ENCODE results near the gene CLSTN2.

The CLSTN2 gene

DNA sequence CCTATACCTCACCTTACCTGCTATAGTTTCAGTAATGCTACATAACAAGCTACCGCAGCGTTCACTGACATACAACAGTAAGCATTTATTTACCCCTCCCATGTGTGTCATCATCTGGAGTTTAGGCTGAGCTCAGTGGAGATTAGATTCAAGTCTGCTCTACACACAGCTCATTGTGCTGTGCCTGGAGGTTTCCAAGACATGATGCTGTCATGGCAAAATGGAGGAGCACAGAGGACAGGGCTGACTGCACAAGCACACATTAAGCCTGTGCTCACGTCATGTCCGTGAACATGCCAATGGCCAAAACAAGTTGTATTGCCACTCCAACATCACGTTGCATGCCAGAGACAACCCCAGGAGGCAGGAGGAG is 409.1 kb downstream of the CLSTN2 start:
- H3K4me3 ChIP-seq: no peak overlapping the region
- no peak overlapping the region for H3K27ac ChIP-seq

DNA sequence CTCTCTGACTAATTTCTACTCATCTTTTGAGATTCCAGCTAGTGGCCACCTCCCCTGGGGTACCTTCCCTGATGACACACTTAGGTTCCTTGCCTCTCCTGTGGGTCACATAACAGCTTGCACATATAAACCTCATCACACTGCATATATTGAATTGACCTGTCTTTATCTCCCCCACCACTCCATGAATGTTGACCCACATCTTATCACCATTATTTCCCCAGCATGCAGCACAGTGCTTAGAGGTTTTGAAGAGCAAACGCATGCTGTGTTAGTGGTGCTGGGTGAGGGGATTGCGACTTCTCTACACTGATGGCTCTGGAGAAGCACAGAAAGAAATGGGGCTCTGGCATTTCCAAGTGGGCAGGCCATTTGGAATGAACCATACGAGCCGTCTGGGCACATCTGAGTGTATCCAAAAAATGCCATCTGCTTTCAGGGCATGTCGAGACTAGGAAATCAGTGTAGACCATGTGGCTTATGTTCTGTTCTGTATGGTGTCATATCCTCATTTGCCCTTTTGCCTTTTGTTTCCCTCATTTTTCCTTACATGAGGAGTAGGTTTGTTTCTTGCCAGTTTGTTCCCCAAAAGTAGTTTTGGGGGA is 409.7 kb downstream of the CLSTN2 start:
- no peak overlapping the region for H3K27ac ChIP-seq
- no peak overlapping the region for H3K4me3 ChIP-seq

DNA sequence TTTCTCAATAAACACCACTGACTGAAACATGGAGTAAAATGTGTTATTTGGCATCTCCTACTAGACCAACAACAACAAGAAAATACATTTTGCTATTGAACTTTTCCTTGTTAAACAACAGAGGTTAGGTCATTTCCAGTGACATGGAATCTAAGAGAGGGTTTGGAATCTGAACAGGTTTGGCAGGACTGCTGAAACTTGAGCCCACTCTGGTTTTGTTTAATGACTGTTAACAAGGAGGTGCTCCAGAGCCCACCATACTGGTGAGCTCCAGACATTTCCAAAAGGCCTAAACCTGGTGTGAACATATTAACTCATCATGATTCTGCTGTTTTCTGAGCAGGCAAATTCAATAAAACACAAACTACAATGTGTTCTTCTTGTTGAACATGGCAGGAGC is 412.2 kb downstream of the CLSTN2 start:
- Histone ChIP-seq H3K4me3 (no peak overlapping the region), H3K27ac (no peak overlapping the region)

DNA sequence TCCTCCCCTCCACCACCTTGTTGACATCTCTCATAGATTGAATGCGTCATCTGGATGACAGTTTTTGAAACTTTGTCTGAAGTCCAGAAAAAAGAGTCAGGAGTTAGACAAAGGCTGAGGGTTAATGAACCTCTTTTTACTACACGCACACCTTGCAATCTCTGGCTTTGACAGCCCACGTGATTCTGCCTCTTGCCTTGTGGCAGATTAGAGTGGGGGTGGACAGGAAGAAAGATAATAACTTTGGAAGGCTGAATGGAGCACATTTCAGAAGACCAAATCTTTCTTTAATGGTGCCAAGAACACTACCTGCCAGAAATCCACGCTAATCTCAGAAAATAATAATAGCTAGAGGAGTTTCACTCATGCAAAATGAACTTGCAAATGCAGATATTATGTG is 415.0 kb downstream of the CLSTN2 start:
- no peak overlapping the region for H3K27ac ChIP-seq
- no peak overlapping the region for H3K4me3 ChIP-seq

DNA sequence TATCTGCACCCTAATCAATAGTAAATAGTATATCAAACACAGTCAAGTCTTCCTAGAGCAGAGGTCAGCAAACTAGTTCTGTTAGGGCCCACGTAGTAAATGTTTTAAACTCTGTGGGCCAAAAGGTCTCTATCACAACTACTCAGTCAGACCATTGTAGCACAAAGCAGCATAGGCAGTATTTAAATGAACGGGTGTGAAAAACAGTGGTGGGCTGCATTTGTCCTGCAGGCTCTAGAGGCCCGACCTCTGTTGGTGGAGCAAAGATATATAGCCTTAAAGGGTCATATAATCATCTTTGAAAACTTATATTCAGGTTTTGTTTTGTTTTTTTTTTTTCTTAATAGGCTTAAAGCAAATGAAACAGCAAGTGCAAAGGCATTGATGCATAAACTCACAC is 416.5 kb downstream of the CLSTN2 start:
- Histone ChIP-seq H3K27ac (no peak overlapping the region), H3K4me3 (no peak overlapping the region)

DNA sequence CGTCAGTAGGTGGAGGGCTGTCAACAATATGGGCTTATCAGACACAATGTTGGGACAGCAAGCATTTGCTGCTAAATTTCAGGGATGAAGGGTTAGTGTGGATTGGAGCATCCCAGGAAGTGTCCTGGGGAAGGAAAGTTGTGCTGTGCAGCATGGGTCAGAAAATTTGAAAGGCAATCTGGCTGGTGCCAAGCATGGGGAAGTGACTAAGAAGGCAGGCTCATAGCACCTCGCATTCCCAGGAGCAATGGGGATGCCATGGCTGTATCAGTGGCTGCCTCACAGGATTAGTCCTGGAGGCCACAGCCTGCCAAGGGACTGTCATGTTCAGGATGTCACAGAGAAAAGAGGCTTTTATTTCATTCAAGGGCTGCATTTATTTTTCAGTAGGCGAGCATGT is 420.5 kb downstream of the CLSTN2 start:
- no peak overlapping the region for H3K27ac ChIP-seq
- H3K4me3 ChIP-seq: no peak overlapping the region

DNA sequence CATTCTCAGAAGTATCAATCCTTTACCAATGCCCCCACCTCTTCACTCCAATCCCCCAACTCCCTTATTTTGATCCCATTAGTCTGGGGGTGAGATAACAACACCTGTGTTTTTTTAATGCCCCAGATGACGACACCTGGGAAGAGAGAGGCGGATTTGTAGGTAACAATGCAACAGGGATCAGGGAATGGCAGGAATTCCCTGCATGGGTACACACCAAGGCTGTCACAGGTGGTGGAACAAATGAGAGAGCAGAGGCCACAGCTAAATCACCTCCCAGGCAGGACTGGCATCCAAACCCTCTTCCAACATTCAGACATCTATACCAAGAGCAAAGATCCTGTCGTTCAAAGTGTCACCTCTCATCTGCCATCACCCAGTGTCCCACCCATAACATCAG is 423.7 kb downstream of the CLSTN2 start:
- Histone ChIP-seq H3K27ac (no peak overlapping the region), H3K4me3 (no peak overlapping the region)

DNA sequence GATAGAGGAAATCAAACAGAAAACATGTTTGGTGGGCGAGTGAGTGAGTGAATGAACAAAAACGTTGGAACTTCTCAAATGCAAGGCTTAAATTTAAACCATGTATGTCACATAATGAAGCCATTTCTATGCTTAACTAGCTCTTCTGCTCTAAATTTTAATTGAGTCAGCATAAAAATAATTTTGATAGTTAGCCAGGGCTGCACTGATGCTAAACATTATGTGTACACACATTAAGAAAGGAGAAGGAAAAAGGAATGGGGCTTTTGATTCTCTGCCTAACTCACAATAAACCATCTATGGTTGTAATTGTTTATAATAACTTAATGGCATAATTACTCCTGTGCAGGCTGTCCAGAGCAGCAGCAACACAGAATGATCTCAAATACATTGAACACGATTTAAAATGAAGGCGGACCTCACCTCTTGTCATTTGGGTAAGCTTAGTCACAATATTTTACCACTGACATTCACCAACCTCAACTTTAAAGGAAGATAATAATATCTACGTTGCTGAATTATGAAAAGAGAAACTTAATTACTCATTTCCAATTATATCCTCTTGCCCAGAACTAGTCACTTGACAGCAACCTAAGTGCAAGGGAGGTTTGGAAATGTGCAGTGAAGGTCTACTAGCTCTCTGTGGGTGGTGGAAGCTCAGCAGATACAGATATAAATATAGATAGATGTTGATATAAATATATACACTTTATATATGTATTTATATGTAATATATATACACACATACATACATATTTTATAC is 424.4 kb downstream of the CLSTN2 start:
- no peak overlapping the region for H3K4me3 ChIP-seq
- H3K27ac ChIP-seq: no peak overlapping the region

DNA sequence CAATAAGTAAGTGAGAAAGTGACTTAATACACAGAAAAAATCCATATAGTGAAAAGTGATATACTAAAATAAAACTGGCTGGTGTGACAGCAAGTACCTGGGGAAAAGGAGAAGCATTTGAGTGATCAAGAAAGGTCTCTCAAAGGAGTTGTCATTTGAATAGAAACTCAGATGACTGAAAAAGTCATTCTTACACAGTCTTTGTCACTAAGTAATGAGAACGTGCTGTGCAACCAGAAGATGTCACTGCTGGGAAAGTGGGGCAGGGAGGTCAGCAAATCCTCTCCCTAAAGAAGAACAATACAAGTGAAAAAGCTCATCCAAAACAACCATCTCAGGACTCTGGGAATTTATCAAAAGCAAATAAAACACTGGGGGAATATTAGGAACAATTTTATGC is 425.3 kb downstream of the CLSTN2 start:
- Histone ChIP-seq H3K4me3 (no peak overlapping the region), H3K27ac (no peak overlapping the region)

DNA sequence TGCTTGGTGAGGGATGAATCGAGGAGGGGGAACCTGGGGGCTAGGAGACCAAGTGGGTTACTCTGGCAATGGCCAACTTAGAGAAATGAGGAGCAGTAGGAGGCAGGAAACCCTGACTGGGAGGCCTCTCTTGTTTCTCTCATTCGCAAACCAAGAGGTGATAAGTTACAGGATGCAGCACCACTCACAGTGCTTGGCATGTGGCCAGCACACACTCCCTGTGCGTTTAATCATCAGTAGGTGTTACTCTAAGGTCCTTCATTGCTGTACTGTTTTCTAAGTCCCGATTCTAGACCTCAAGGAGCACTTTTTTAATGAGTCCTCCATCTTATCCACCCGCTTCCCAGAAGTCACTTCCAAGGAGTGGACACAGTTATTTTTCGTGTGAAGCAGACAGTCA is 428.8 kb downstream of the CLSTN2 start:
- no peak overlapping the region for H3K4me3 ChIP-seq
- H3K27ac ChIP-seq: no peak overlapping the region

DNA sequence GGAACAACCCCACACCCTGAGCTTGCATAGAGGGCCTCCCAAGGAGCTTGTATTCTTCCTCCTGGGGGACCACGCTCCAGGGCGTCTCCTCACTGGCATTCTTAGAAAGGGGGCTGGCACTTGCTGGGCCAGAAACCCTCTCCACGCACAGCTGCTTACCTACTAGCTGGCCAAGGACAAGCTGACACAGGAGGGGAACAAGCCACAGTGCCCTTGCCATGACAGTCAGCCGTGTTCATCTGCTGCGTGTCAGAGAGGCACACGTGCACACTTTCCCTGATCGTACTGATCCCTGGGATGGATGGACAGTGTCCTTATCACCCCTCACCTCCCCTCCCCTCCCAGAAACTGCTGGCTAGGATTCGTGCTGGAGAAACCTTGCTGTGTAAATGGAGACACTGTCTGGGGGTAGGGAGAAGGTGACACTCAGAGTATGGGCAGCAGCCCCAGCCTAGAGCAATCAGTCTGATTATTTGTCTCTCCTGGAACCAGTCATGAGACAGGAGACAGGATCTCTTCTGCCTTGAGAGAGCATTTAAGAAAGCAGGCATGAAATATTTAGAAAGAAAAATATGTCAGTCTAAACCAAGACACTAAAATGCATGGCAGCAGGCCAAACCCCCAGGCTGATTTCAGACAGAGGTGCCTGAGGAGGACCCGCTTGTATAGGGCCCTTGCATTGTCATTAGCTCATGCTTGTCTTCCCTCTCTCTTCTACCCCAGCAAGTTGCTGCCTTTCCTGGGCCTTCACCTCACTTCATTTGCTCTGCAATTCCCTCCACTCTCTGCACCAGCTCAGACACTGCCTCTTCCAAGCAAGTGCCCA is 431.1 kb downstream of the CLSTN2 start:
- no peak overlapping the region for H3K4me3 ChIP-seq
- no peak overlapping the region for H3K27ac ChIP-seq

DNA sequence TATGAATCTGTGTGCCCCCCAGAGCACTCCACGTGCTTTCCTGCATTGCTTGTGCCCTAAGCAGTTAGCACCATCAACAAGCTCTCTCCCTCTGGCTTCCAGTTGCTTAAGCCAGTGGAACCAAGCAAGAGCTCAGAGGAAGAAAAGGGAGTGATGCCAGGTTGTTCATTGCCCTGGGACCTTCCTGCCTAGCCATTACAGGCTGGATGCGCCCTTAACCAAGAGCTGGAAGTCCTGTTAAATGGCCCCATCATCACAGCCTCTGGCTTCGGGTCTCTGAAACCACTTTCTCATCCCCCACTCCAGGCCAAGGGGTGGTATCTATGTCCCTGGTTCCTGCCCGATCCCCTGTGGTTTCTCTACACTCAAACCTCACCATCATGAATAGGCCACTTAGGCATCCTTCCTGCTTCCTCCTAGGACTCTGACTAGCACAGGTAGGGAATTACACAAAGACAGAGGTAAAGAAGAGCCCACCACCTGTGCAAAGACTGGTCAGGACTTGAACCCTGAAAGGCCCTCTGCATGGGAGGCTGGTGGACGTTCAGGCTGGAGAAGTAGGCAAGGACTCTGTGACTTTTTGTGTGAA is 433.3 kb downstream of the CLSTN2 start:
- H3K27ac ChIP-seq: no peak overlapping the region
- no peak overlapping the region for H3K4me3 ChIP-seq

DNA sequence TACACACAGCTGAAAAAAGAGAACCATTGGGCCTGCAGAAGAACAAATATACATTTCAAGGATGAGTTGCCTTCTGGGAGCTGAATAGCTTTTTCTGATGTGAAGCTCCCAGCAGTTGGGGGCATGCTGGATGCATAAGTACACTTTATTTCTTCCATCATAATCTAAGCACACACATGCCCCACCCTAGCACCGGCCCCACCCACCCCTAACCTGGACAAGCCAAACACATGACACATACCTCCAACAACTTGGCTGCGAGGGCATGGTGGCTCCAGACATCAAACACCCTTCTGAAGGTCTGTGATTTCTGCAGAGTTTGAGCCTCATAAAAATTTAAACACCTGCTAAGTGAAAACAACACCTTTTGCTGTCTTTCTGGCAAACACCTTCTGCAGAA is 435.7 kb downstream of the CLSTN2 start:
- H3K27ac ChIP-seq: no peak overlapping the region
- H3K4me3 ChIP-seq: no peak overlapping the region

DNA sequence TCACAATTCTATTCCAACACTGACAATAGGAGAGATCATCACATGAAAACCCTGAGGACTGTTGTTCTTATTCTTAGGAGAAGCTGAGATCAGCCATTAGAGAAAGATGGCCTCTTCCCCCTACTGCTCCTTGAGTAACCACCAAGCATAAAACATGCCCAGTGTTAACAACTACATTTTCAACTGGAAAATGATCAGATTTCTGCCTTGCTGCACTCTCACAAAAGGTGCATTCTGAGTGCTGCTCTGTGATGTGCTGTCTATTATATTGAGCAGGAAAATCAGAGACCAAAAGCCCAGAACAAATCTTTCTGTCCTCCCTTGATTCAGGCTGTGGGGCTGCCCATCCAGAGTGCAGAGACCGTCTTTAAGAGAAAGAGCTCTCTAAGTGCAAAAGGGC is 438.2 kb downstream of the CLSTN2 start:
- no peak overlapping the region for H3K27ac ChIP-seq
- H3K4me3 ChIP-seq: no peak overlapping the region

DNA sequence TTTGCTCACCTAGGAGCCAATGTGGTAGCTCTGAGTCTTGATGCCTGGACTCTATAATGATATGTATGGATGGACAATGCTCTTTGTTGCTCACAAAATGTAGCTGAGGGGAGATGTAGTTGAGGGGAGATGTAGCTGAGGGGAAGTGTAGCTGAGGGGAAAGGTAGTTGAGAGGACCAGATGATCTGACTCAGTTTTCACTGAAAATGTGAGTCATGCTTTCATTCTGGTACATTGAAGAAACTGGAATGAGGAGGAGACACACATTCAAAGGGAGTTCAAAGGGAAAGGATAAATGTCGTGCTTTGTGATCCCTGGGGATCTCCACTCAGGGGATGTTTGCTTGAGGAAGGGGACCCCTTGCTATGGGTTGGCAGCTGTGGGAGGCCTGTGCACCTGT is 440.0 kb downstream of the CLSTN2 start:
- no peak overlapping the region for H3K4me3 ChIP-seq

DNA sequence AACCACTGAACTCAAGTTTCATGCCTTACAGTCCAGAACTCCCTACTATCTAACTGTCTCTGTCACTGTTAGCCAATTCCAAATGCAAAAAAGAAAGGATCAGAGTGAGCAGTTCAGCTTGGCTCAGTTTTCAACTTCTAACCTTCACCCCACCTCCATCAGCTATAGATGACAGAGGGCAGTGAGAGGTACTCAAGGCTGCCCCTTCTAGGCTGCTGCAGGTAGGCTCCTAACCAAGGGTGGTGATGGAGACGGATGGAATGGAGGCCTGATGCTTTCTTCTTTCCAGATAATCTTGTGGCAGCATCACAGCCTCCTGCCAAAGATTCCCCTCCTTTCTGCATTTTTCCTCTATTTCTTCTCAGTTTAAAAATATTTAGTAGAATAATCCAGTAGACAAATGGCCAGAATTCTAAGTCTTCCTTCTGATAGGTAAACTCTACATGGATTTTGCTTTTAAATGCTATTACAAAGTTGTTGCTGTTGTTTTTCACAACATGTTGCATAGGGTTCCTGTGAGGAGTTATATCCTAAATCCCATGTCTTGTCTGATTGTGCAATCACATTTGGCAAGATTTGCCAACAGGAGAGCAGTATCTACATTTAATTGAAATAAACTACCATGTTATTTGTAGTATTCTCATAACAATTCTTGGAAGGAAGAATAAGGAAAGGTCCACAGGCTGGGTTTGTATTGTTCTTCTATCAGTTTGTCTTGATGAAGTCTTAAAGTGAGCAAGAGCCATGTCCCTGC is 441.3 kb downstream of the CLSTN2 start:
- no peak overlapping the region for H3K27ac ChIP-seq

More for the DNA sequence above, 440.0 kb downstream of the CLSTN2 start:
- H3K27ac ChIP-seq: no peak overlapping the region

DNA sequence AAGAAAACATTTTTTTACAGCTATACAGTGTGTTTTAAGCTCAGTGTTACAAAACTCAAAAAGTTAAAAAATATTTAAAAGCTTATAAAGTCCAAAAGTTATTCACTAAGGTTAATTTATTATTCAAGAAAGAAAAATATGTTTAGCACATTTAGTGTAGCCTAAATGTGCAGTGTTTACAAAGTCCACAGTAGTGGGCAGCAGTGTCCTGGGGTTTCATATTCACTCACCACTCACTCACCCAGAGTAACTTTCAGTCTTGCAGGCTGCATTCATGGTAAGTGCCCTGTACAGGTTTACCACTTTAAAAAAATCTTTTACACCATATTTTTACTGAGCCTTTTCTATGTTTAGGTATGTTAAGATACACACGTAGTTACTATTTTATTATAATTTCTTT is 442.7 kb downstream of the CLSTN2 start:
- H3K4me3 ChIP-seq: no peak overlapping the region
- no peak overlapping the region for H3K27ac ChIP-seq

More for the DNA sequence above, 441.3 kb downstream of the CLSTN2 start:
- H3K4me3 ChIP-seq: no peak overlapping the region

DNA sequence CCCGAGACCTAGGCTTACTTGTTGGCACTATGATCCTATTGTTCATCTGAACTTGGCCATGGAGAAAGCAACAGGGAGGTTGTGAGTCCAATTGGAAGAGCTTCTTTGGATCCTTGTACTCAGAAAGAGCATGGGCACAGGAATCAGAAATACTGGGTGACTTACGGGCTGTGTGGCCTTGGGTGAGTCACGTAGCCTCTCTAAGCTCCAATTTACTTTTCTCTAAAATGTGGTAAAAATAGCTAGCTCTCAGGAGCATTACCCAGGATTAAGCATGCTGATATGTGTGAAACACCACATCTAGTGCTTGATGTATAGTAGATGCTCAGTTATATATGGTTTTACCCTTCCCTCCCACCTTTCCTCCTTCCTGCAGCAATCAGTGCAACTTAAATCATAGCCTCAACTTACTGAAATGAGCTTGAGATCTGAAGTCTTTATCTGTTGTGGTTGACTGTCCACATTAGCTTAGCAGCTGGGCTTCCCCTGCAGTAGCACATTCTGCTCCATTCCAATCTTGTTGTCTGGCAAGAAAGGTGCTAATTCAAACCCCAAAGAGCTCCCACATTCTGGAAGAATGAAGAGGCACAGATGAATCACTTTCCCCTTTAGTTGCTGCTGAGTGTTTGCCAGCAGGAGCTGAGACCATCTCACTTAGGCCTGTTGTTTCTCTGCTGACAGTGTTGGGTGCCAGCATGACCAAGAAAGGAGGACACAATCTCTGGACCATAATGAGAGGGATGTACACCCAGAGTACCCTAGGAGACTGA is 443.8 kb downstream of the CLSTN2 start:
- Histone ChIP-seq H3K4me3 (no peak overlapping the region), H3K27ac (no peak overlapping the region)

Measured in skin epidermis (tissue), 12 donors.